NCI-H446 (cell line): Measurements from ENCODE around the gene STK17B.
"Not testable (repeated sequence)": the region's sequence is repeated elsewhere in the genome, so short reads cannot be mapped to it uniquely, and the experiment has no call there.

Experiments
- DNase-seq, 2 experiments: peaks; one replicate each; lab custom pipeline; 2025; lab: John Stamatoyannopoulos, UW

STK17B gene

GRCh38 chr2:196171248-196171871 lies at the start of gene STK17B:
Gene STK17B (minus strand): TSS chr2:196171578. CDS start chr2:196163383, 8,195 bp downstream.
- DNase-seq = peak; percentile 89 to 94

DNA sequence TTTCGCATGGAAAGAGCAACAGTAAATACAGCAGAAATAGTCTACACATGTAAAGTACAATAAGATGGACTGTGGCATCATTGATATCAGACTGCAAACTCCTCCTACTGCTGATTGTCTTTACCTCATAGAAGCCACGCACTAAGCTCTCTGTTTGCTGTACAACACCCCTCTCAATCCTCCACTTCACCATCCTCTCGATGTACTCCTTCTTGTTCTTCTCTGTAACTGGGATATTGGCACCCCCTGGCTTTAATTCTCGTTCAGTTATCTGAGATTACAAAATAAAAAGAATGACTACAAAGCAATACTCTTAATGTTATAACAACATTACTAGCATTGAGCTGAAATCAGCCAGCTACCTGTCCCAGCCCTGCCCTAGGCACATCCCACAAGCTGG lies 49.3 kb upstream of the STK17B start:
- DNase-seq = no peak

DNA sequence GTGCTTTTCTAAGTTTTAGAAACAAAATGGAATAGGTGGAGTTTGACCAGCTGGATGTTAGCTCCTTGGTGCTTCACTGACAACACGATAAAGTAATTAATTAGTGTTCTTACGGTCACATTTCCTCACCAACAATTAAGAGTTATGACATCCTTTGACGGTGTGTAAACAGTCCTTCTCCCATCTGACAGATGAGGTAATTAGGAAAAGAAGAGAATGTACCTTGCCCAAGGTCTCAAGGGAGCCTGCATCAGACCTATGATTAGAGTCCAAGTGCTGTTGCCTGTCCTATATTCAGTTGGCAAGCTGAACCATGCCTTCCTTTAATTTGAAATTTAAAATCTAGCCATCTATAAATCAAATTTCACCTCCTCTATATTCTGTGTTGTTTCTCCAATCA lies 48.3 kb upstream of the STK17B start:
- no peak for DNase-seq

DNA sequence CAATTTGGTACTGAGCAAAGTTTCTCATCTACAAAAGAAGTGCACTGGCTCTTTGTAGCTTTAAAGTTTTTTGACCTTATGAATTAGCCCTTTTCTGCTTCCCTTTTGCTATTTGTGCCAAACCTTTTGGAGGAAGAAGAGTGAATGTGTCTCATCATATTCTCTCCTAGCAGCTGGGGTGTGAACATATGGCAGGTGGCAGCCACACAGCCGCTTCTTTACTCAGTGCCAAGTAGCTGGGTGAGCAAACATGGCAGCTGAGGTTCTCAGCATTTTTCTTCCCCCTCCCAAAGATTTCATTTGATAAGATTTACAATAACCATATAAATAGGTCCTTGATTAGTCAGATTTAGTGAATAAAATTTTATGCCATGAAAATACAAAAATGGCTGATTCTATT lies 46.7 kb upstream of the STK17B start:
- peak in 1 of 2 experiments; percentile 35 for DNase-seq

- no peak for DNase-seq
Measured at GRCh38 chr2:196217116-196217515, 45.7 kb upstream of the STK17B start.

- no peak for DNase-seq
Measured at GRCh38 chr2:196215376-196215775, 44.0 kb upstream of the STK17B start.

DNA sequence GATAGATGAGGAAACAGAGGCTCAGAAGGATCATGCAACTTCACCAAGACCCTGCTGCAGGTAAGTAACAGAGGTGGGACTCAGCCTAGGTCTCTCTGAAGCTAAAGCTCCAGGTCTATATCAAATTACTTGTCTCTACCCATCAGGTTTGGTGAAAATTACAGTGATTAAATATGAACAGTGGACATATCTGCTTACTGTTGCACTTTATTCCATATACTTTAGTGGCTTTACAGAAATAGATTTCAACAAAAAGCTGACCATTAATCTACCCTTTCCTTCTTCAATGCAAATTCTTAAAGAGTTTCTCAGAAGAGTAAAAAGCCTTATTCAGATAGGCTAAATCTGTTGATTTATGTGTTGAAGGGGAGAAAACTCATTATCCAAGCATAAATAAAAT lies 42.8 kb upstream of the STK17B start:
- DNase-seq = no peak

DNA sequence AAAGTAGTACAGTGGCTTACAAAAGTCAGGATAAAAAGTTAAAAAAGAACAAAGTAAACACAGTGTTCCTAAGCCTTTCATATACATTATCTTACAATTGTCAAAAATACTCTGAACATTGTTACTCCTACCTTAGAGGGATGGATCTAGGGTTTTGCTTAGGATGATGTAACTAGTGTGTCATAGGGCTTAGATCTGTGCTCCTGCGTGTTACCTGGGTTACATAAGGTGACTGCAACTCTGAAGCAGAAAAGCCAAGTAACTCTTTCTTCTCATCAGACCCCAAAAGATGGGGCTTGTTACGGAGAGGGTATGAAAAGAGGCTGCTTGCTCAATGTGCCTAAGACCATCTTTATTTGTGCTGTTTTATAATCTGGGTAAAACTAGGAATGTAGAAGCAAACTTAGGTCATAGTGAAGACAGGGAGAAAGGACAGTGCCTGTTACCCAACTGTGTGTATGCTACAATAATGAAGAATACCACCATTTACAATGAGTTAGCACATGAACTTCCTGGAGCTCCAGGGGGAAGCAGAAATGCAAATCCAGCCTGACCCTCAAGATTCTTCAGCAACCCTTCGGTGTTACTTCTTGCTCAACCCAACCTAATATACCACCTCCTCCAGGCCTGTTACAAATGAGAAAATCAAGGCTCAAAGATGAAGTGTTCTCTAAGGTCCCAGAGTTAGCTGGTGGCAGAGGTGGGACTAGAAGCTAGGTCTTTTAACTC lies 42.0 kb upstream of the STK17B start:
- DNase-seq = no peak

- no peak for DNase-seq
Measured at GRCh38 chr2:196208915-196209314, 37.5 kb upstream of the STK17B start.

GRCh38 chr2:196206804-196207203 lies 35.4 kb upstream of the STK17B start:
- DNase-seq = peak in 1 of 2 experiments; percentile 29

- DNase-seq = no peak
Measured at GRCh38 chr2:196205881-196206435, 34.6 kb upstream of the STK17B start.

- no peak for DNase-seq
Measured at GRCh38 chr2:196205011-196205766, 33.8 kb upstream of the STK17B start.

DNA sequence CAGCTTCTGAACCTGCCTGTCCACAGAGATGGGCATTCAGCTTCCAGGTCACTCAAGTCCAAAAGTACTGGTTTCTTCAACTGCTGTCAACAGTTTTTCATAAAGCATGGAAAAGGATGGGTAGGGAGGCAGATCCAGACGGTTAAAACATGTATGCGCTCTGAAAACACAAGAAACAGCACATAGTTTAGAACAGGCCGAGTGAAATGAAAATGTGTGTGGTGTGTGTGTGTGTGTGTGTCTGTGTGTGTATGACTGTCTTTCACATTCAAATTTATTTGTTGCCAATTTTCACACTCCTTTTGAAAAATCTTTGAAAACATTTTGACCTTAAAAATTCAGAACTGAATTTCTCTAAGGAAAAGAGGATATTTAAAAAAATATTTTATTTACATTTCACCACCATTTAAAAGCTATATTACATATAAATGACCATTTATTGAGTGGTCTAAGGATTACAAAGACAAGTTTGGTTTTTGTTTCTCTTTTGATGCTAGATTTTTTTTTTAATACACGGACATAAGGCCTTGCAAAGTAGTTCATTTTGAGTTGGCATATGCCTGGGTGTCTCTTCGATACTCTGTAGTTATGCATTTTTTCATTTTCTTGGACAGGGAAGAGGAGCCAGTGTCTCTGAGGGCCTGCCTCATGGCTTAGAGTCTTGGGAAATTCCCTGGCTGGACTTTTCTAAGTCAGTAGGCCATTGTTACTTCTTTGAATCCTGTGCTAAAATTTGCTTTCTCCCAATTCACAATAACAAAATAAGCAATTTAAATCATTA lies 30.0 kb upstream of the STK17B start:
- no peak for DNase-seq

- no peak for DNase-seq
Measured at GRCh38 chr2:196200557-196200956, 29.2 kb upstream of the STK17B start.

DNA sequence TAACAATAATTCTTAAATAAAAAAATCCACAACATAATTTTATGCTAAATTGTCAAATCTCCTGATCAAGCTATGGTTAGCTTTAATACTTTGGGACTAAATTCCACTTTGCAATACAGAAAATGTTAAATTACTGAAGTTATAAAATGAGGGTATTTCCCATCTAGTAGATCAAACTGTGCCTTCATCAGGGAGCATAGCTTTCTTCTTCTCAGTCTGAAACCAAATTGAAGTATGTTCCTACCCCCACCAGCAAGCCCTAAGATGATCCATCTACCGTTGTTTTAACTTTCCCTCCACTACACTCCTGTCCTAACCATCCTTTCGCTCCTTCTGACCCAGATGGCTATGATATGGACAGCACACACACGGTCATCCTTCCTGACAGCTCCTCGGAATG lies 24.4 kb upstream of the STK17B start:
- DNase-seq = no peak

GRCh38 chr2:196195302-196195701 lies 23.9 kb upstream of the STK17B start:
- DNase-seq = no peak

DNA sequence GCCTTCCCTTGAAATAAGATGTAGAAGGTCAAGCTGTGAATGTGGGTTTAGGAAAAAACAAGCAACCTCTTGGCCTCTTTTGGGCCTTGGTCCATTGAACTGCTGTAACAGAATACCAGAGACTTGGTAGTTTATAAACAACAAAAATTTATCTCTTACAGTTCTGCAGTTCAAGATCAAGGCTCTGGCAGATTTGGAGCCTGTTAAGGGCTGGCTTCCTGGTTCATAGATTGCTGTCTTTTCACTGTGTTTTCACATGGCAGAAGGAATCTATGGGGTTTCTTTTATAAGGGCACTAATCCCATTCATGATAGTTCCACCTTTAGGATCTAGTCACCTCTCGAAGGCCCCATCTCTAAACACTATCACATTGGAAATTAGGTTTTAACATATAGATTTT lies 20.2 kb upstream of the STK17B start:
- DNase-seq = no peak

- DNase-seq = no peak
Measured at GRCh38 chr2:196187898-196188458, 16.6 kb upstream of the STK17B start.

DNA sequence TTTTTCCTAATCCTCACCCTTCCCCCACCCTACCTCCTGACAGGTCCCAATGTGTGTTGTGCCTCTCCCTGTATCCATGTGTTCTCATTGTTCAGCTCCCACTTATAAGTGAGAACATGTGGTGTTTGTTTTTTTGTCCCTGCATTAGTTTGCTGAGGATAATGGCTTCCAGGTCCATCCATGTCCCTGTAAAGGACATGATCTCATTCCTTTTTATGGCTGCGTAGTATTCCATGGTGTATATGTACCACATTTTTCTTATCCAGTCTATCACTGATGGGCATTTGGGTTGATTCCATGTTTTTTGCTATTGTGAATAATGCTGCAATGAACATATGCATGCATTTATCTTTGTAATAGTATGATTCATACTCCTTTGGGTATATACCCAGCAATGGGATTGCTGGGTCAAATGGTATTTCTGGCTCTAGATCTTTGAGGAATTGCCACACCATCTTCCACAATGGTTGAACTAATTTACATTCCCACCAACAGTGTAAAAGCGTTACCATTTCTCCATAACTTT lies 15.9 kb upstream of the STK17B start:
- DNase-seq = not testable (repeated sequence)

- DNase-seq = no peak
Measured at GRCh38 chr2:196186266-196186980, 15.0 kb upstream of the STK17B start.

GRCh38 chr2:196184921-196185320 lies 13.5 kb upstream of the STK17B start:
- DNase-seq = no peak
